Karpas-422 (cell line): Measurements from ENCODE around the gene GNG7. TPM values are rescaled to one million over a fixed set of nuclear protein-coding genes. Genes with fewer than 3 reads are reported as not detected.
A peak's percentile ranks its signal among the peaks of the same experiment; 100 is the strongest.

Experiments
- DNase-seq: peaks from one replicate; pipeline ENCODE4 v3.0.0-alpha.2; 2015
- H2AFZ ChIP-seq: fragments of 200-600 bp; sonication (generic); 2 replicates; pipeline ENCODE4 v1.6.1; 2014; ENCODE audit warnings: antibody characterized with exemption, low read length, mixed read lengths
- H3K27ac ChIP-seq: fragments of 200-600 bp; sonication (generic); 2 replicates; pipeline ENCODE4 v1.5.1; 2014; ENCODE audit warnings: mild to moderate bottlenecking, low read length, moderate library complexity
- H3K27me3 ChIP-seq: fragments of 200-600 bp; sonication (generic); 2 replicates; pipeline ENCODE4 v1.6.1; 2014; ENCODE audit warnings: low read length, mixed read lengths
- H3K36me3 ChIP-seq: fragments of 200-600 bp; sonication (generic); 2 replicates; pipeline ENCODE4 v1.6.1; 2014; ENCODE audit warnings: low read length, mixed read lengths; ENCODE audit not compliant: insufficient read depth
- H3K4me1 ChIP-seq: fragments of 200-600 bp; sonication (generic); 2 replicates; pipeline ENCODE4 v1.6.1; 2014; ENCODE audit warnings: mild to moderate bottlenecking, low read length, mixed read lengths
- H3K4me2 ChIP-seq: fragments of 200-600 bp; sonication (generic); 2 replicates; pipeline ENCODE4 v1.6.1; 2014; ENCODE audit warnings: low read length, low read depth, mild to moderate bottlenecking; ENCODE audit not compliant: poor library complexity, severe bottlenecking
- H3K4me3 ChIP-seq: fragments of 200-600 bp; sonication (generic); 2 replicates; pipeline ENCODE4 v1.5.1; 2014; ENCODE audit warnings: mild to moderate bottlenecking, antibody characterized with exemption, low read length, mixed read lengths
- H3K79me2 ChIP-seq: fragments of 200-600 bp; sonication (generic); 2 replicates; pipeline ENCODE4 v1.6.1; 2014; ENCODE audit warnings: mild to moderate bottlenecking, low read length, mixed read lengths
- H3K9ac ChIP-seq: fragments of 200-600 bp; sonication (generic); 2 replicates; pipeline ENCODE4 v1.6.0; 2014; ENCODE audit warnings: low read length
- H3K9me2 ChIP-seq: fragments of 200-600 bp; sonication (generic), shearing (Covaris generic); replicated peaks from 2 replicates; pipeline ENCODE4 v1.6.0; 2014; ENCODE audit warnings: mild to moderate bottlenecking, low read length, moderate library complexity; ENCODE audit not compliant: insufficient read depth
- H3K9me3 ChIP-seq: fragments of 300-700, 200-600 bp; sonication (generic); 2 replicates; pipeline ENCODE4 v1.6.1; 2014; ENCODE audit warnings: low read length, mixed read lengths
- H4K20me1 ChIP-seq: fragments of 200-600 bp; sonication (generic); 2 replicates; pipeline ENCODE4 v1.6.1; 2014; ENCODE audit warnings: mild to moderate bottlenecking, antibody characterized with exemption, low read length, low read depth; ENCODE audit not compliant: insufficient read depth
- total RNA-seq: library from RNA; depleted of rRNA; stranded (reverse); fragments of >200 nt; shearing (Covaris generic); gene quantifications from 2 replicates; pipeline ENCODE4 v1.2.3, GENCODE V29; 2014; ENCODE audit warnings: low replicate concordance

GNG7 gene
- total RNA-seq, 1 experiment from 2014 or later = 0.19 TPM

- peaks cover 7% of the 10 kb centered on the region; the same call in 1 of the 2 replicates for H4K20me1 ChIP-seq
- H3K36me3 ChIP-seq = peaks cover 10% of the 10 kb centered on the region
- H3K79me2 ChIP-seq = peaks cover 16% of the 10 kb centered on the region
- no peak overlapping the region for H3K9ac ChIP-seq
- DNase-seq = no peak
- peaks cover 5% of the 10 kb centered on the region for H3K4me1 ChIP-seq
- no peak overlapping the region for H2AFZ ChIP-seq
- no peak overlapping the region for H3K4me3 ChIP-seq
- no peaks in the 10 kb centered on the region for H3K9me3 ChIP-seq
- no peak overlapping the region for H3K4me2 ChIP-seq
- H3K27ac ChIP-seq = no peak overlapping the region
- no peaks in the 10 kb centered on the region for H3K27me3 ChIP-seq
- no peaks in the 10 kb centered on the region for H3K9me2 ChIP-seq
These were observed 34.2 kb upstream of the GNG7 start for GRCh38 chr19:2736550-2737190.

- DNase-seq = no peak
- H3K4me1 ChIP-seq = peaks cover 5% of the 10 kb centered on the region
- no peaks in the 10 kb centered on the region for H3K9me2 ChIP-seq
- H3K27me3 ChIP-seq = no peaks in the 10 kb centered on the region
- H3K79me2 ChIP-seq = peaks cover 16% of the 10 kb centered on the region
- H3K36me3 ChIP-seq = peaks cover 10% of the 10 kb centered on the region
- H3K9me3 ChIP-seq = no peaks in the 10 kb centered on the region
- peaks cover 7% of the 10 kb centered on the region; the same call in 1 of the 2 replicates for H4K20me1 ChIP-seq
- no peak overlapping the region for H3K4me3 ChIP-seq
- no peak overlapping the region for H3K9ac ChIP-seq
- H3K27ac ChIP-seq = no peak overlapping the region
- no peak overlapping the region for H2AFZ ChIP-seq
- H3K4me2 ChIP-seq = no peak overlapping the region
These were observed 32.9 kb upstream of the GNG7 start for GRCh38 chr19:2735374-2735773.

GRCh38 chr19:2734589-2735288 is 32.2 kb upstream of the GNG7 start:
- H2AFZ ChIP-seq = no peak overlapping the region
- DNase-seq = no peak
- no peaks in the 10 kb centered on the region for H3K9me3 ChIP-seq
- H3K79me2 ChIP-seq = peaks cover 16% of the 10 kb centered on the region
- peaks cover 7% of the 10 kb centered on the region; the same call in 1 of the 2 replicates for H4K20me1 ChIP-seq
- peaks cover 3% of the 10 kb centered on the region for H3K4me1 ChIP-seq
- H3K27ac ChIP-seq = no peak overlapping the region
- H3K4me2 ChIP-seq = no peak overlapping the region
- no peaks in the 10 kb centered on the region for H3K9me2 ChIP-seq
- H3K27me3 ChIP-seq = no peaks in the 10 kb centered on the region
- H3K36me3 ChIP-seq = peaks cover 10% of the 10 kb centered on the region
- no peak overlapping the region for H3K4me3 ChIP-seq
- H3K9ac ChIP-seq = no peak overlapping the region

GRCh38 chr19:2733930-2734588 is 31.6 kb upstream of the GNG7 start:
- H3K36me3 ChIP-seq = peaks cover 10% of the 10 kb centered on the region
- no peaks in the 10 kb centered on the region for H3K9me2 ChIP-seq
- peaks cover 11% of the 10 kb centered on the region for H3K79me2 ChIP-seq
- no peak overlapping the region for H3K27ac ChIP-seq
- H3K9me3 ChIP-seq = no peaks in the 10 kb centered on the region
- peaks cover 7% of the 10 kb centered on the region; the same call in 1 of the 2 replicates for H4K20me1 ChIP-seq
- no peak for DNase-seq
- H3K4me1 ChIP-seq = peaks cover 2% of the 10 kb centered on the region
- H3K4me3 ChIP-seq = no peak overlapping the region
- H3K9ac ChIP-seq = no peak overlapping the region
- no peak overlapping the region for H2AFZ ChIP-seq
- no peak overlapping the region for H3K4me2 ChIP-seq
- no peaks in the 10 kb centered on the region for H3K27me3 ChIP-seq

- DNase-seq = no peak
- Histone ChIP-seq H3K79me2 (peaks cover 5% of the 10 kb centered on the region), H3K4me2 (no peak overlapping the region), H3K27me3 (no peaks in the 10 kb centered on the region), H3K9me2 (no peaks in the 10 kb centered on the region), H3K4me1 (no peaks in the 10 kb centered on the region), H3K9me3 (no peaks in the 10 kb centered on the region), H4K20me1 (peaks cover 7% of the 10 kb centered on the region; the same call in 1 of the 2 replicates), H3K4me3 (no peak overlapping the region), H2AFZ (no peak overlapping the region), H3K36me3 (peaks cover 10% of the 10 kb centered on the region), H3K9ac (no peak overlapping the region), H3K27ac (no peak overlapping the region)
These were observed 30.4 kb upstream of the GNG7 start for GRCh38 chr19:2732883-2733282.

GRCh38 chr19:2732157-2732725 is 29.7 kb upstream of the GNG7 start:
- H3K9ac ChIP-seq = no peak overlapping the region
- no peaks in the 10 kb centered on the region for H3K4me1 ChIP-seq
- no peaks in the 10 kb centered on the region for H3K9me2 ChIP-seq

GRCh38 chr19:2731181-2731995 is 28.9 kb upstream of the GNG7 start:
- no peak overlapping the region for H3K27ac ChIP-seq
- H3K27me3 ChIP-seq = no peaks in the 10 kb centered on the region
- no peaks in the 10 kb centered on the region for H3K4me1 ChIP-seq
- H3K36me3 ChIP-seq = peaks cover 2% of the 10 kb centered on the region
- H4K20me1 ChIP-seq = peaks cover 7% of the 10 kb centered on the region; the same call in 1 of the 2 replicates
- H3K9me3 ChIP-seq = no peaks in the 10 kb centered on the region
- H3K4me2 ChIP-seq = no peak overlapping the region
- H3K9me2 ChIP-seq = no peaks in the 10 kb centered on the region
- no peaks in the 10 kb centered on the region for H3K79me2 ChIP-seq
- H2AFZ ChIP-seq = no peak overlapping the region
- H3K9ac ChIP-seq = no peak overlapping the region
- peak; percentile 46 for DNase-seq
- H3K4me3 ChIP-seq = no peak overlapping the region

More at GRCh38 chr19:2732157-2732725, 29.7 kb upstream of the GNG7 start:
- Histone ChIP-seq H3K4me2 (no peak overlapping the region), H3K4me3 (no peak overlapping the region), H3K36me3 (peaks cover 10% of the 10 kb centered on the region), H3K27ac (no peak overlapping the region), H2AFZ (no peak overlapping the region), H4K20me1 (peaks cover 7% of the 10 kb centered on the region; the same call in 1 of the 2 replicates), H3K79me2 (peaks cover 5% of the 10 kb centered on the region), H3K27me3 (no peaks in the 10 kb centered on the region), H3K9me3 (no peaks in the 10 kb centered on the region)
- no peak for DNase-seq
